ENCODE measurements around the gene CTIF. TPM values are rescaled to one million over a fixed set of nuclear protein-coding genes. Genes with fewer than 3 reads are reported as not detected.

Gene CTIF
- total and polyA plus RNA-seq, 4 donors: 10.6 to 26.7 (median 12.3) TPM

DNA sequence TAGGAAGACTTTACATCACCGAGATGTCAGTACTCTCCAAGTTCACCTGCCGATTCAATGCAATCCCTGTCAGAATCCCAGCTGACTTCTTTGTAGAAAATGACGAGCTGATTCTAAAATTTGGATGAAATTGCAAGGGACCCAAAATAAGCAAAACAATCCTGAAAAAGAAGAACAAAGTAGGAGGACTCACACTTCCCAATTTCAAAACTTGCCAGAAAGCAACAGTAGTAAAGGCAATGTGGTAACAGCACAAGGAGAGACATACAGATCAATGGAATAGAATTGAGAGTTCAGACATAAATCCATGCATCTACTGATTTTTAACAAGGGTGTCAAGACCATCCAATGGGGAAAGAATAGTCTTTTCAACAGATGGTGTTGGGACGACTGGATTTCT lies 359.7 kb downstream of the CTIF start:
- Histone ChIP-seq H3K9me3 (ENCODE audit: control insufficient read depth in 4 of 4, low read length in 3 of 4) (no peaks in the 10 kb centered on the region), H3K9ac (ENCODE audit: low read depth in 1 of 2, low read length in 2 of 2) (no peak overlapping the region), H3K4me1 (ENCODE audit: control insufficient read depth in 4 of 4, insufficient read depth in 4 of 4, low read length in 3 of 4) (peaks cover under 1 to 10% (median 3%) of the 10 kb centered on the region in 4 donors), H3K36me3 (ENCODE audit: control insufficient read depth in 4 of 4, insufficient read depth in 3 of 4, low read depth in 1 of 4, low read length in 3 of 4) (no peaks in the 10 kb centered on the region), H3K27ac (ENCODE audit: low read depth in 1 of 2, low read length in 2 of 2) (no peak overlapping the region), H3K4me3 (ENCODE audit: low read depth in 1 of 3, low read length in 3 of 3) (no peak overlapping the region), H3K27me3 (ENCODE audit: control insufficient read depth in 4 of 4, insufficient read depth in 4 of 4, low read length in 3 of 4) (no peaks in the 10 kb centered on the region)
- 94% methylated on average over 4 of the region's 4 CpGs for WGBS
- DNase-seq (ENCODE audit: low spot score): no peak
- no peak for TF ChIP-seq EGR1 (IDR thresholded peaks at IDR 0.05; ENCODE audit: low read depth in 2 of 2)
- no peak for TF ChIP-seq SP1 (IDR thresholded peaks at IDR 0.05)
- no peak for TF ChIP-seq RAD21 (IDR thresholded peaks at IDR 0.05)
- TF ChIP-seq, protein P1, sequence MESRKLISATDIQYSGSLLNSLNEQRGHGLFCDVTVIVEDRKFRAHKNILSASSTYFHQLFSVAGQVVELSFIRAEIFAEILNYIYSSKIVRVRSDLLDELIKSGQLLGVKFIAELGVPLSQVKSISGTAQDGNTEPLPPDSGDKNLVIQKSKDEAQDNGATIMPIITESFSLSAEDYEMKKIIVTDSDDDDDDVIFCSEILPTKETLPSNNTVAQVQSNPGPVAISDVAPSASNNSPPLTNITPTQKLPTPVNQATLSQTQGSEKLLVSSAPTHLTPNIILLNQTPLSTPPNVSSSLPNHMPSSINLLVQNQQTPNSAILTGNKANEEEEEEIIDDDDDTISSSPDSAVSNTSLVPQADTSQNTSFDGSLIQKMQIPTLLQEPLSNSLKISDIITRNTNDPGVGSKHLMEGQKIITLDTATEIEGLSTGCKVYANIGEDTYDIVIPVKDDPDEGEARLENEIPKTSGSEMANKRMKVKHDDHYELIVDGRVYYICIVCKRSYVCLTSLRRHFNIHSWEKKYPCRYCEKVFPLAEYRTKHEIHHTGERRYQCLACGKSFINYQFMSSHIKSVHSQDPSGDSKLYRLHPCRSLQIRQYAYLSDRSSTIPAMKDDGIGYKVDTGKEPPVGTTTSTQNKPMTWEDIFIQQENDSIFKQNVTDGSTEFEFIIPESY (IDR thresholded peaks at IDR 0.05): no peak
- TF ChIP-seq FOXA2 (IDR thresholded peaks at IDR 0.05): no peak
- TF ChIP-seq, protein P2, sequence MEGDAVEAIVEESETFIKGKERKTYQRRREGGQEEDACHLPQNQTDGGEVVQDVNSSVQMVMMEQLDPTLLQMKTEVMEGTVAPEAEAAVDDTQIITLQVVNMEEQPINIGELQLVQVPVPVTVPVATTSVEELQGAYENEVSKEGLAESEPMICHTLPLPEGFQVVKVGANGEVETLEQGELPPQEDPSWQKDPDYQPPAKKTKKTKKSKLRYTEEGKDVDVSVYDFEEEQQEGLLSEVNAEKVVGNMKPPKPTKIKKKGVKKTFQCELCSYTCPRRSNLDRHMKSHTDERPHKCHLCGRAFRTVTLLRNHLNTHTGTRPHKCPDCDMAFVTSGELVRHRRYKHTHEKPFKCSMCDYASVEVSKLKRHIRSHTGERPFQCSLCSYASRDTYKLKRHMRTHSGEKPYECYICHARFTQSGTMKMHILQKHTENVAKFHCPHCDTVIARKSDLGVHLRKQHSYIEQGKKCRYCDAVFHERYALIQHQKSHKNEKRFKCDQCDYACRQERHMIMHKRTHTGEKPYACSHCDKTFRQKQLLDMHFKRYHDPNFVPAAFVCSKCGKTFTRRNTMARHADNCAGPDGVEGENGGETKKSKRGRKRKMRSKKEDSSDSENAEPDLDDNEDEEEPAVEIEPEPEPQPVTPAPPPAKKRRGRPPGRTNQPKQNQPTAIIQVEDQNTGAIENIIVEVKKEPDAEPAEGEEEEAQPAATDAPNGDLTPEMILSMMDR (IDR thresholded peaks at IDR 0.05; ENCODE audit: low read depth, low read length, missing input control): no peak
- TF ChIP-seq HNF4G (IDR thresholded peaks at IDR 0.05): no peak
- TF ChIP-seq RXRA (IDR thresholded peaks at IDR 0.05): no peak
- TF ChIP-seq, protein P3, sequence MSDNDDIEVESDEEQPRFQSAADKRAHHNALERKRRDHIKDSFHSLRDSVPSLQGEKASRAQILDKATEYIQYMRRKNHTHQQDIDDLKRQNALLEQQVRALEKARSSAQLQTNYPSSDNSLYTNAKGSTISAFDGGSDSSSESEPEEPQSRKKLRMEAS (IDR thresholded peaks at IDR 0.05): no peak
- TF ChIP-seq TAF1 (conservative IDR thresholded peaks at IDR 0.05): no peak
- no peak for TF ChIP-seq YY1 (IDR thresholded peaks at IDR 0.05)
- TF ChIP-seq, protein P4, sequence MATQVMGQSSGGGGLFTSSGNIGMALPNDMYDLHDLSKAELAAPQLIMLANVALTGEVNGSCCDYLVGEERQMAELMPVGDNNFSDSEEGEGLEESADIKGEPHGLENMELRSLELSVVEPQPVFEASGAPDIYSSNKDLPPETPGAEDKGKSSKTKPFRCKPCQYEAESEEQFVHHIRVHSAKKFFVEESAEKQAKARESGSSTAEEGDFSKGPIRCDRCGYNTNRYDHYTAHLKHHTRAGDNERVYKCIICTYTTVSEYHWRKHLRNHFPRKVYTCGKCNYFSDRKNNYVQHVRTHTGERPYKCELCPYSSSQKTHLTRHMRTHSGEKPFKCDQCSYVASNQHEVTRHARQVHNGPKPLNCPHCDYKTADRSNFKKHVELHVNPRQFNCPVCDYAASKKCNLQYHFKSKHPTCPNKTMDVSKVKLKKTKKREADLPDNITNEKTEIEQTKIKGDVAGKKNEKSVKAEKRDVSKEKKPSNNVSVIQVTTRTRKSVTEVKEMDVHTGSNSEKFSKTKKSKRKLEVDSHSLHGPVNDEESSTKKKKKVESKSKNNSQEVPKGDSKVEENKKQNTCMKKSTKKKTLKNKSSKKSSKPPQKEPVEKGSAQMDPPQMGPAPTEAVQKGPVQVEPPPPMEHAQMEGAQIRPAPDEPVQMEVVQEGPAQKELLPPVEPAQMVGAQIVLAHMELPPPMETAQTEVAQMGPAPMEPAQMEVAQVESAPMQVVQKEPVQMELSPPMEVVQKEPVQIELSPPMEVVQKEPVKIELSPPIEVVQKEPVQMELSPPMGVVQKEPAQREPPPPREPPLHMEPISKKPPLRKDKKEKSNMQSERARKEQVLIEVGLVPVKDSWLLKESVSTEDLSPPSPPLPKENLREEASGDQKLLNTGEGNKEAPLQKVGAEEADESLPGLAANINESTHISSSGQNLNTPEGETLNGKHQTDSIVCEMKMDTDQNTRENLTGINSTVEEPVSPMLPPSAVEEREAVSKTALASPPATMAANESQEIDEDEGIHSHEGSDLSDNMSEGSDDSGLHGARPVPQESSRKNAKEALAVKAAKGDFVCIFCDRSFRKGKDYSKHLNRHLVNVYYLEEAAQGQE (IDR thresholded peaks at IDR 0.05): no peak
- no peak for TF ChIP-seq GABPA (IDR thresholded peaks at IDR 0.05 in 1 of 2, conservative IDR thresholded peaks at IDR 0.05 in 1 of 2)
- TF ChIP-seq JUND (IDR thresholded peaks at IDR 0.05): no peak
- no peak for TF ChIP-seq FOXA1 (IDR thresholded peaks at IDR 0.05)
- no peak for TF ChIP-seq NR2F2 (IDR thresholded peaks at IDR 0.05)
- TF ChIP-seq, protein P5, sequence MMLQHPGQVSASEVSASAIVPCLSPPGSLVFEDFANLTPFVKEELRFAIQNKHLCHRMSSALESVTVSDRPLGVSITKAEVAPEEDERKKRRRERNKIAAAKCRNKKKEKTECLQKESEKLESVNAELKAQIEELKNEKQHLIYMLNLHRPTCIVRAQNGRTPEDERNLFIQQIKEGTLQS (IDR thresholded peaks at IDR 0.05): no peak

All from liver (tissue), 9 donors.